ENCODE measurements around the gene SNIP1.

DNA sequence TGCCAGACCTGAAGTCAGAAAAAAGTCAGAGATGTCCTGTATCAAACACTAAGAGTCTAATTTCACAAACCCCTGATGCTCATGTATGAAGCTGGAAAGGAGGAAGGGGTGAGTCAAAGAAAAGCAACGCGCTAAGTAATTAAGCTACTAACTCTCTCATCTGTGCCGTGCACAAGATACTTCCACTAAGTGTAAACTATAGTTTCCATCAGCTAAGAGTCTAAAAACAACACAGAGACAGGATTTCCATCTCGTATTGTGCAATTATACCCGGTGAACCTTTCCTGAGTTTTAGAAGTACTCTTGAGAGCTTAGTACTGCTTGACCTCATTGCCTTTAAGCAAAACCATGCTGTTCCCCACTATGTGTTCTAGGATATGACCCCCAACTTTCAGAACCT is 21.6 kb upstream of the SNIP1 start:
- TF ChIP-seq POLR2A (IDR thresholded peaks at IDR 0.05; ENCODE audit: control extremely low read depth in 1 of 2, low read depth in 2 of 2, low read length in 2 of 2) = no peak
- TF ChIP-seq, protein P1, sequence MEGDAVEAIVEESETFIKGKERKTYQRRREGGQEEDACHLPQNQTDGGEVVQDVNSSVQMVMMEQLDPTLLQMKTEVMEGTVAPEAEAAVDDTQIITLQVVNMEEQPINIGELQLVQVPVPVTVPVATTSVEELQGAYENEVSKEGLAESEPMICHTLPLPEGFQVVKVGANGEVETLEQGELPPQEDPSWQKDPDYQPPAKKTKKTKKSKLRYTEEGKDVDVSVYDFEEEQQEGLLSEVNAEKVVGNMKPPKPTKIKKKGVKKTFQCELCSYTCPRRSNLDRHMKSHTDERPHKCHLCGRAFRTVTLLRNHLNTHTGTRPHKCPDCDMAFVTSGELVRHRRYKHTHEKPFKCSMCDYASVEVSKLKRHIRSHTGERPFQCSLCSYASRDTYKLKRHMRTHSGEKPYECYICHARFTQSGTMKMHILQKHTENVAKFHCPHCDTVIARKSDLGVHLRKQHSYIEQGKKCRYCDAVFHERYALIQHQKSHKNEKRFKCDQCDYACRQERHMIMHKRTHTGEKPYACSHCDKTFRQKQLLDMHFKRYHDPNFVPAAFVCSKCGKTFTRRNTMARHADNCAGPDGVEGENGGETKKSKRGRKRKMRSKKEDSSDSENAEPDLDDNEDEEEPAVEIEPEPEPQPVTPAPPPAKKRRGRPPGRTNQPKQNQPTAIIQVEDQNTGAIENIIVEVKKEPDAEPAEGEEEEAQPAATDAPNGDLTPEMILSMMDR (IDR thresholded peaks at IDR 0.05; ENCODE audit: control extremely low read depth in 1 of 3, insufficient read depth in 1 of 3, low read depth in 1 of 3, low read length in 3 of 3) = no peak
- TF ChIP-seq SIN3A (conservative IDR thresholded peaks at IDR 0.05 in 1 of 2, IDR thresholded peaks at IDR 0.05 in 1 of 2; ENCODE audit: low read depth in 1 of 2, low read length in 2 of 2) = no peak
- no peak for TF ChIP-seq TCF12 (IDR thresholded peaks at IDR 0.05; ENCODE audit: low read depth, low read length)
- TF ChIP-seq CBX8 (IDR thresholded peaks at IDR 0.05; ENCODE audit: borderline replicate concordance, low read depth, low read length) = no peak
- TF ChIP-seq CHD2 (IDR thresholded peaks at IDR 0.05; ENCODE audit: low read length) = no peak
